ENCODE measurements around the gene CCDC81. TPM values are rescaled to one million over a fixed set of nuclear protein-coding genes. Genes with fewer than 3 reads are reported as not detected.
"Not testable (repeated sequence)": the region's sequence is repeated elsewhere in the genome, so short reads cannot be mapped to it uniquely, and the experiment has no call there.

Gene CCDC81
- total RNA-seq, 1 donor from 2014 or later = 2.9 TPM

- no peak for DNase-seq
These were observed 13.5 kb downstream of the CCDC81 start for GRCh38 chr11:86388198-86388597.

DNA sequence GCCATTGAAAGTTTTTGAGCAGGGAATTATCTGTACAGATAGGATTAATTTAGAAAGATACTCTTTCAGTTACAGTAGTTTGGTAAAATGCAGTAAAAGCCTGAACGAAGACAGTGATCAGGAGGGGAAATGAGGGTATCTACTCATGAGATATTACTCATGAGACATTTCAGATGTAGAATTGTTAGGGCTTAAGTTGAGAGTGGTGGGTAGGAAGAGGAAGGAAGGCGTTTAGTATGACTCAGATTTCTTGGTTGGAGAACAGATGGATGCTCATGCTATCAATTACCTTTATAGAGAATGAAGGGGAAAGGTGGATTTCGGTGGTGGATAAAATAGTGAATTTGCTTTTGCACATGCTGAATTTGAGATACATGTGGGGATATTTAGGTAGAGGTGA, 15.8 kb downstream of the CCDC81 start:
- DNase-seq = no peak

DNA sequence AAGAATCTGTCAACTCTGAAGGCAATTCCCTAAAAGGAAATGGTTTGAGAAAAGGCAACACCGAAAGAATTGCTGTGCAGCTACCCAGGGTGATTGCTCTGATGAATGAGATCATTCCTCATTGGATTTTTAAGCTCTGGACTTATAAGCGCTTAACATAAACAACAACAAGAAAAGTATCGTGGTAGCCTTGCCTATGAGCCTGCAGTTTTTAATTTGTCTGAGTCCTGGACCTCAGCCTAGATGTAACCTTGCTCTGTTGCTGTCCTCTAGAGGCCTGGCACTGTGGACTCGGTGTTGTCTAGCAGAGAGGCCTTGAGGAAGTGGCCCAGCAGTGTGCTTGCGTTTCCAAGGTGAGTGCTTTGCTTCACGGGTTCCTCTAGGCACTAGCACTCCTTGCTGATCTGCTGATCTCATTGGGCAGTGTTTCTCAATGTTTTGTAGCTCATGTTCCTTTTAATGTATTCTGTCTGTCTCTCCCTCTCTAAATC, 20.4 kb downstream of the CCDC81 start:
- DNase-seq = no peak

DNA sequence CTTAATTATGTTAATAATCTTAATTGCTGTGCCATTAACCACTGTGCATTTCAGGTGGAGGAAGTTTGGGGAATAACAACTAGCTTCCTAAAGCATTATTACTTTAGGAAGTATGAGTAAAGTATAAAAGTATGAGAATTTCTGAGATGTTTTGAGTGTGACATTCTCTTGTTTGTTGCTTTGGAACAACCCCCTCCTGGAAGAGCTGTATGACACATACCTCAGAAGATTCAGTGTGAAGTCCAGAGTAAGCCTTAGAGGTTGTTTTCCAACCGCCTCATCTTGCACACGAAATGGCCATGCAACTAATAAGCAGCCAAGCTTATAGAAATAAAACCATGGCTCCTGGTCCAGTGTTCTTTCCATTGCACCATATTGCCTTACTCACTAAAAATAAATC, 21.7 kb downstream of the CCDC81 start:
- no peak for DNase-seq

DNA sequence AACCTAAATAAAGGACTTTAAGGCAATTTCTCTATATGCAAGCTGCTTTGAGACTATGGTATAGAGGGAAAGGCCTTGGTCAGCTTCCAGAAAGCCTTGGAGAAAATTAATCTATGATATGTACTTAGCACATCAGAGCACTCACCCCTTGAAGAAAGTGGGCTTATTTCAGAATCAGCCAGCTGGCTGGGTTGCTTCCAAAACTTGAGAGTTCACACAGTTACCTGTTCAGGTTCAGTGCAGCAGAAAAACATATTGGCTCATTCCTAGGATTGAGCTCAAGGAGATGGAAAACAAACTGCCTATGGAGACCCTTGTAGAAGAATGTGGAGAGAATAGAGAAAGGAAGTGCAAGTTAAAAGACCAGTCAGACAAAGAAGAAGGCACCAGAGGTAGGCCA, 22.7 kb downstream of the CCDC81 start:
- no peak for DNase-seq

DNA sequence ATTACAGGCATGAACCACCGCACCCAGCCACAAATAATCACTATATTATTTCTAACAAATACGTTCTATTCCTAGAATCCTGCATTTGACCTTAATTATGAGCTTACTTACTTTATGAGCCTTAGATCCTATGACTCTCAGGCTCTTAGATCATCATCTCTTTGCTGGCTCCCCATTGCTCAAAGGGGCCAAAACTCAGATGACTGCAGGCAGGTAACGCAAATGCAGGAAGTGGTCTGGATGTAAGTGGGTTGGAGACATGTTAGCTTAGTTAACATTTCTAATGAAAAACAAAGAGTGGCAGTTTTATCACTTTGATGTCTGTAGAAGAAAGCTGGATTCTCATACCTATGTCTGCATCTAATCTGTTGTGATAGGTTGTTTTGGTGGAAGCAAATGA, 23.4 kb downstream of the CCDC81 start:
- no peak for DNase-seq

GRCh38 chr11:86403458-86403857, 28.8 kb downstream of the CCDC81 start:
- DNase-seq = no peak

DNA sequence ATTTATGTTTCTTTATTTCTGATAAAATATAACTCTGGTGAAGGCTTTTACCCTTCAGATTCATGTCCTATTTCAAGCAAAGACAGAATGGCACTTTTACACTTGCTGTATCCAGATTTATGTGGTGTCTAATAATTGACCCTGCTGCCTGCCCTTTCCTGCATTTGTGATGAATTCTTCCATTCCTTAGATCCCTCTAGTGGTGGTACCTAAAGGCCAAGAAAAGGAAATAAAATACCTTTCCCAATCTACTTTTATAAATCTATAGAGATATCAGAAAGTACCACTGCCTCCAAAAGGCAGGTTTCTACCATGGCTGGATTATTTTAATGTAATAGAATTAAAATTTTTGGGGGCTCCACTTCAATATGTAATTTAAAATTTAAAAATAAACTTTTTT, 34.2 kb downstream of the CCDC81 start:
- no peak for DNase-seq

DNA sequence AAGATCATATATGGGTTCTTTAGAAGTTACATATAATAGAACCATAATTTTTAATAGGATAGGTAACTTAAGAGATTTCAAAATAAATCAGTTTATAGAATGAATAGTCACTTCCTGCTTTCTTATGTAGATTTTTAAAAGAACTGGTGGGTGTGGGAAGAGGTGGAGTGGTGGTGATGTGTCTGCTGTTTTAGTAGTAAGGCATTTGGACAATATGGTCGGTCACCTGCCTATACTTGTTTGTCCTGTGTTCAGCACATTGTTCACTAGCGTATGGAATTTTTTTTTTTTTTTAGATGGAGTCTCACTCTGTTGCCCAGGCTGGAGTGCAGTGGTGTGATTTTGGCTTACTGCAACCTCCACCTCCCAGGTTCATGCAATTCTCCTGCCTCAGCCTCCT, 39.3 kb downstream of the CCDC81 start:
- no peak for DNase-seq

- peak; percentile 41 for DNase-seq
These were observed 40.3 kb downstream of the CCDC81 start for GRCh38 chr11:86415026-86415425.

DNA sequence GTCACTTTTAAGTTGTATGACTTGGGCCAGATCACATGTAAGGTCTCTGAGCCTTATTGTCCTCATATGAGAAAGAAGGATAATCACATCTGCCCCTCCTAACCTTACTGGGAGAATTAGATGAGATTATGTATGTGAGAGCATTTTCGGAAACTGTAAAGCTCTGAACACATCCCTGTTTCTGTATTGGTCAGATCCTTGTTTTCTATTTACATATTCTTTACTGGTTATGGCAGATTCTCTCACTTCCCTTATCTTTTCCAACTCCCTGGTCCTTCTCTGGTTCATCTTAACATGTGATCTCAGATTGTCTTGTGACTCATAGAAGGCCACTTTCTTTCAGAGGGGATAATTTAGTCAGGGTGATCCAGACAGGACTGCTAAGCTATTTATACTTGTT, 41.8 kb downstream of the CCDC81 start:
- no peak for DNase-seq

DNA sequence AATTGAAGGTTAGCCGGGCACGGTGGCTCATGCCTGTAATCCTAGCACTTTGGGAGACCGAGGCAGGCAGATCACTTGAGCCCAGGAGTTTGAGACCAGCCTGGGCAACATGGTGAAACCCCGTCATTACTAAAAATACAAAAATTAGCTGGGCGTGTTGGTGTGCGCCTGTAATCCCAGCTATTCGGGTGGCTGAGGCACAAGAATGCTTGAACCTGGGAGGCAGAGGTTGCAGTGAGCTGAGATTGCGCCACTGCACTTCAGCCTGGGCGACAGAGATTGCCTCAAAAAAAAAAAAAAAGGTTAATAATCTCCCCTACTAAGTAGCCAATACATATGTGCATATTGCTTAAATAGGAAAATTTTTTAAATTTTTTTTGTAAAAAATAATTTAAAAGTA, 42.3 kb downstream of the CCDC81 start:
- not testable (repeated sequence) for DNase-seq

- DNase-seq = no peak
These were observed 43.4 kb downstream of the CCDC81 start for GRCh38 chr11:86418106-86418505.

DNA sequence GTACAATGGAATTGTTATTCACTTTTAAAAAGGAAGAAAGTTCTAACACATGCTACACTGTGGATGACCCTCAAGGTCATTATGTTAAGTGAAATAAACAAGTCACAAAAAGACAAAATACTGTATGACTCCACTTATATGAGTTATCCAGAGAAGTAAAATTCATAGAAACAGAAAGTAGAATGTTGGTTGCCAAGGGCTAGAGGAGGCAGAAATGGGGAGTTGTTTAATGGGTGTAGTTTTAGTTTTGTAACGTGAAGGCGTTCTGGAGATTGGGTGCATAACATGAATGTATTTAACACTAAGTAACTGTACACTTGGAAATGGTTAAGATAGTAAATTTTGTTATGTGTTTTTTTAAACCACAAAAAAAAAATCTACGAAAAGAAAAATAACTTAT, 43.8 kb downstream of the CCDC81 start:
- DNase-seq = no peak

GRCh38 chr11:86418917-86419316, 44.2 kb downstream of the CCDC81 start:
- peak; percentile 38 for DNase-seq

DNA sequence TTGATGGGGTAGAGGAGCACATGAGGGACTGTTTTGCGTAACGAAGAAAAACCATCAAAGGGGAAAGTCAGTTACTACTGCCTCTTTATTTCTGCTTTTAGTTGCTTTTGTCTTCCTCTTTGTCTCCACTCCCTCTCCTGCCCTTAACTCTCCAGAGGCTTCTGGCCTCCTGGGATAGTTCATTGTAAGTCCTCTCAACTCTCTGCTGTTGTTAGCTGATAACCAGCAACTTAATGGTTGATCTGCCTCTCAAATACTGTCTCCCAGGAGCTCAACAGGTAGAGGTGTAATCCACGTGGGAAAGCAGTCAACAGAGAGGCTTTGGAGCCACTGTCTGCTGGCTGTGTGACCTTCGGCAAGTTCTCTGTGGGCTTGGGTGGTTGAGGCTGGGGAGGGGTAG, 47.3 kb downstream of the CCDC81 start:
- DNase-seq = no peak

DNA sequence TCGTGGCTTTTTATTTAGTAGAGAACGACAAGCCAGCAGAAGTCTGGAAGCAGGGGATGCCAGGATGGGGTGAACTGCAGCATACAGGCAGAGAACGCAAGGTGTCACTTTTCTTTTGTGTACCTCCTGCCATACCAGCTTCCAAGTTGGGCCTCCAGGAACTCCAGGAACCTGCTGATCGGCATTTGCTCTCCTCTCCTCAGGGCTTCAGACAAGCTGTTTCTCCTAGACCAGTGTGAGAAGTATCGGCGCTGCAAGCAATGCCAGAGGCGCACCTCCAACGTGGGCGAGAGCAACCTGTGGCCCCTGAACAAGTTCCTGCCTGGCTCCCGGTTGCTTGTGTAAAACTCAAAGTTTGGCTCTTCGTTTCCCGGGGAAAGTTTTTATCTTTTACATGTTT, 47.7 kb downstream of the CCDC81 start:
- no peak for DNase-seq

GRCh38 chr11:86423488-86423887, 48.8 kb downstream of the CCDC81 start:
- DNase-seq = not testable (repeated sequence)

DNA sequence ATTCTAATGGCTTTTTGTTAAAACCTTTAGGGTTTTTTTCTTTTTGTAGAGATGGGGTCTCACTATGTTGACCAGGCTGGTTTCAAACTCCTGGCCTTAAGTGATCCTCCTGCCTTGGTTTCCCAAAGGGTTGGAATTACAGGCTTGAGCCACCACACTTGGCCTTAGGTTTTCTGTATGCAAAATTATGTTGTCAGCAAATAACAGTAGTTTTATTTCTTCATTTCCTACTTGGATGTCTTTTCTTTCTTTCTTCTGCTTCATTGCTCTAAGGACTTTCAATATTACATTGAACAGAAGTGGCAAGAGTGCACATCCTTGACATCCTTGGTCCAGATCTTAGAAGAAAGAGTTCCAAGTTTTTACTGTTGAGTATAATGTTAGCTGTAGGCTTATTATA, 52.8 kb downstream of the CCDC81 start:
- no peak for DNase-seq

GRCh38 chr11:86431258-86431657, 56.6 kb downstream of the CCDC81 start:
- DNase-seq = no peak

- DNase-seq = not testable (repeated sequence)
These were observed 58.8 kb downstream of the CCDC81 start for GRCh38 chr11:86433361-86434095.

- DNase-seq = no peak
These were observed 61.0 kb downstream of the CCDC81 start for GRCh38 chr11:86435711-86436110.

GRCh38 chr11:86438685-86439084, 64.0 kb downstream of the CCDC81 start:
- DNase-seq = no peak

DNA sequence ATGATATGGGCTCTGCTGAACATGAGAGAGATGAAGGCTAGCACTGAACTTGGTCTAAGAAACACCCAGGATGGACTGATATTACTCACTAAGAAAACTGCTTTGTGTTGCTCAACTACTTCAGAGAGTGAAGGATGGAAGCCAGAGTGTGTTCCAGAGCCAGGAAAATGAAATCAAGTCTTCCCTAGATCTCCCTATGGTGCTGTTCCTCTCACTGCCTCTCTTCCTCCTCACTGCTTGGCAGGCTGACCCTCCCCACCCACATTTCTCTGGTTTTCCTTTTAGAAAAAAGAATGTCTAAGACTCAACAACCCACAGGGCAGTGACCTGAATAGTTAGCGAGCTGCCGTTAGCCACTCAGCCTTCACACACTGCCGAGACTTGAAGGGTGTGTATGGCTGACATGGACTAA, 65.6 kb downstream of the CCDC81 start:
- DNase-seq = peak; percentile 15

GRCh38 chr11:86440843-86441242, 66.2 kb downstream of the CCDC81 start:
- DNase-seq = no peak

Measured in tongue (tissue), 2 donors.